ENCODE measurements around the gene HSPB6.
A peak's percentile ranks its signal among the peaks of the same experiment; 100 is the strongest.

Gene HSPB6

DNA sequence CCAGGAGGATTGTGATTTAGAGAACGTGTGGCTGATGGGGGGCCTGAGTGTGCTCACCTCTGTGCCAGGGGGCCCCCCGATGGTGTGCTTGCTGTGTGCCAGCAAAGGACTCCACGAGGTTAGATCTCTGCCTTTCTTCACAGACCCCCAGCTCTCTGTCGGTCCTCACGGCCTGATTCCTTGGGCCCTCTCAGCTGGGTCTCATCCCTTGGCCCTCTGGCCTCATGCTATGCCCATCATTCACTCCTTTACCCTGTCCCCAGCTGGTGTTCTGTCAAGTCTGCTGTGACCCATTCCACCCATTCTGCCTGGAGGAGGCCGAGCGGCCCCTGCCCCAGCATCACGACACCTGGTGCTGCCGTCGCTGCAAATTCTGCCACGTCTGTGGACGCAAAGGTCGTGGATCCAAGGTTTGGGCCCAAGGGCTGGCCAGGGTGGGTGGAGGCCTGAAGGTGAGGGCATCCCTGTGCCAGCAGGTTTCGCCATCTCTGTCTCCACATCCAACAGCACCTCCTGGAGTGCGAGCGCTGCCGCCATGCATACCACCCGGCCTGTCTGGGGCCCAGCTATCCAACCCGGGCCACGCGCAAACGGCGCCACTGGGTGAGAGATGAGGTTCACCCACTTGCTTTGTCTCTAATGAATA is 31.5 kb downstream of the HSPB6 start:
- no peak for TF ChIP-seq POLR2AphosphoS5 (IDR thresholded peaks at IDR 0.05; ENCODE audit: low read depth, low read length)
- TF ChIP-seq SIN3A (IDR thresholded peaks at IDR 0.05; ENCODE audit: borderline replicate concordance, insufficient read depth, low read length) = no peak
- no peak for TF ChIP-seq REST (IDR thresholded peaks at IDR 0.05; ENCODE audit: insufficient read depth in 1 of 2, low read depth in 2 of 2, low read length in 2 of 2)

GRCh38 chr19:35724560-35724959 is 32.3 kb downstream of the HSPB6 start:
- TF ChIP-seq POLR2AphosphoS5 (IDR thresholded peaks at IDR 0.05; ENCODE audit: low read depth, low read length) (0 out of 2 replicates have a peak, but pooled peaks have one; percentile 14), REST (IDR thresholded peaks at IDR 0.05; ENCODE audit: insufficient read depth in 1 of 2, low read depth in 2 of 2, low read length in 2 of 2) (no peak)

GRCh38 chr19:35723671-35724070 is 33.2 kb downstream of the HSPB6 start:
- TF ChIP-seq TAF1 (IDR thresholded peaks at IDR 0.05; ENCODE audit: borderline replicate concordance, insufficient read depth, low read length) (no peak), SIN3A (IDR thresholded peaks at IDR 0.05; ENCODE audit: borderline replicate concordance, insufficient read depth, low read length) (no peak), FOXP2 (optimal IDR thresholded peaks at IDR 0.05; ENCODE audit: borderline replicate concordance, extremely low read depth, extremely low read length, insufficient read depth) (no peak), REST (IDR thresholded peaks at IDR 0.05; ENCODE audit: insufficient read depth in 1 of 2, low read depth in 2 of 2, low read length in 2 of 2) (no peak), POLR2AphosphoS5 (IDR thresholded peaks at IDR 0.05; ENCODE audit: low read depth, low read length) (no peak)

DNA sequence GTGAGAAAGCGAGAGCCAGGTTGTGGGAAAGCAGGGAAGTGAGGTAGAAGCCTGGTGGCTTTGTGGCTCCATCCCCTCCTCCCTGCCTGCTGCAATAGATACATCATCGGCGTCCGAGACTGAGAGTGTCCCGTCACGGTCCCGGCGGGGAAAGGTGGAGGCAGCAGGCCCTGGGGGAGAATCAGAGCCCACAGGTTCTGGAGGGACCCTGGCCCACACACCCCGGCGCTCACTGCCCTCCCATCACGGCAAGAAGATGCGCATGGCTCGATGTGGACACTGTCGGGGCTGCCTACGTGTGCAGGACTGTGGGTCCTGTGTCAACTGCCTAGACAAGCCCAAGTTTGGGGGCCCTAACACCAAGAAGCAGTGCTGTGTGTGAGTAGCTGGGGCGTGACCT is 33.9 kb downstream of the HSPB6 start:
- TF ChIP-seq REST (IDR thresholded peaks at IDR 0.05; ENCODE audit: insufficient read depth in 1 of 2, low read depth in 2 of 2, low read length in 2 of 2) (no peak), POLR2AphosphoS5 (IDR thresholded peaks at IDR 0.05; ENCODE audit: low read depth, low read length) (no peak), SIN3A (IDR thresholded peaks at IDR 0.05; ENCODE audit: borderline replicate concordance, insufficient read depth, low read length) (no peak), FOXP2 (optimal IDR thresholded peaks at IDR 0.05; ENCODE audit: borderline replicate concordance, extremely low read depth, extremely low read length, insufficient read depth) (no peak), TAF1 (IDR thresholded peaks at IDR 0.05; ENCODE audit: borderline replicate concordance, insufficient read depth, low read length) (no peak)

- no peak for TF ChIP-seq TAF1 (IDR thresholded peaks at IDR 0.05; ENCODE audit: borderline replicate concordance, insufficient read depth, low read length)
- no peak for TF ChIP-seq SIN3A (IDR thresholded peaks at IDR 0.05; ENCODE audit: borderline replicate concordance, insufficient read depth, low read length)
- TF ChIP-seq REST (IDR thresholded peaks at IDR 0.05; ENCODE audit: insufficient read depth in 1 of 2, low read depth in 2 of 2, low read length in 2 of 2) = no peak
- TF ChIP-seq FOXP2 (optimal IDR thresholded peaks at IDR 0.05; ENCODE audit: borderline replicate concordance, extremely low read depth, extremely low read length, insufficient read depth) = no peak
- TF ChIP-seq POLR2AphosphoS5 (IDR thresholded peaks at IDR 0.05; ENCODE audit: low read depth, low read length) = no peak
Measured at GRCh38 chr19:35722461-35722860, 34.4 kb downstream of the HSPB6 start.
